ENCODE results near the gene PAK1IP1.
"Not testable (repeated sequence)": the region's sequence is repeated elsewhere in the genome, so short reads cannot be mapped to it uniquely, and the experiment has no call there.

Gene PAK1IP1

GRCh38 chr6:10694302-10695085 lies at the start of gene PAK1IP1, which contains the start of gene C6orf52:
PAK1IP1 (plus strand) TSS chr6:10694972; CDS start chr6:10694986, 14 bp downstream.
C6orf52 (minus strand) TSS chr6:10694616; CDS start chr6:10687550, 7,066 bp downstream.
- peak; percentile 31 to 93 (median 90) for DNase-seq

GRCh38 chr6:10655508-10656055 lies 39.2 kb upstream of the PAK1IP1 start:
- no peak for DNase-seq

- no peak for DNase-seq
These were observed 35.7 kb upstream of the PAK1IP1 start for GRCh38 chr6:10658910-10659698.

- no peak for DNase-seq
These were observed 34.9 kb upstream of the PAK1IP1 start for GRCh38 chr6:10659699-10660348.

- DNase-seq = not testable (repeated sequence)
These were observed 34.2 kb upstream of the PAK1IP1 start for GRCh38 chr6:10660431-10661191.

GRCh38 chr6:10662207-10662606 lies 32.6 kb upstream of the PAK1IP1 start:
- no peak for DNase-seq

GRCh38 chr6:10662742-10663141 lies 32.0 kb upstream of the PAK1IP1 start:
- DNase-seq = no peak

- DNase-seq = not testable (repeated sequence)
These were observed 29.2 kb upstream of the PAK1IP1 start for GRCh38 chr6:10665595-10665994.

- DNase-seq = no peak
These were observed 26.4 kb upstream of the PAK1IP1 start for GRCh38 chr6:10668126-10668917.

GRCh38 chr6:10676403-10676802 lies 18.4 kb upstream of the PAK1IP1 start:
- no peak for DNase-seq

GRCh38 chr6:10678456-10678855 lies 16.3 kb upstream of the PAK1IP1 start:
- DNase-seq = no peak

- DNase-seq = no peak
These were observed 13.0 kb upstream of the PAK1IP1 start for GRCh38 chr6:10681795-10682194.

- no peak for DNase-seq
These were observed 12.3 kb upstream of the PAK1IP1 start for GRCh38 chr6:10682355-10682988.

GRCh38 chr6:10684618-10685017 lies 10.2 kb upstream of the PAK1IP1 start:
- DNase-seq = no peak

GRCh38 chr6:10685092-10685915 lies 9.5 kb upstream of the PAK1IP1 start:
- no peak for DNase-seq

GRCh38 chr6:10686901-10687300 lies 7.9 kb upstream of the PAK1IP1 start:
- no peak for DNase-seq

- DNase-seq = no peak
These were observed 7.2 kb upstream of the PAK1IP1 start for GRCh38 chr6:10687582-10687981.

GRCh38 chr6:10690651-10691445 lies 3.9 kb upstream of the PAK1IP1 start:
- DNase-seq = no peak
